Fibroblast of mammary gland (primary cell): Measurements from ENCODE around the gene MED15.
"Not testable (repeated sequence)": the region's sequence is repeated elsewhere in the genome, so short reads cannot be mapped to it uniquely, and the experiment has no call there.

ENCODE experiments used
- DNase-seq: peaks from one replicate; pipeline ENCODE4 v3.0.0-alpha.2; 2010; ENCODE audit warnings: low read depth
- H3K4me3 ChIP-seq: 2 replicates; pipeline ENCODE4 v1.5.1; 2011; ENCODE audit warnings: low read depth, mild to moderate bottlenecking, low read length, moderate library complexity; ENCODE audit not compliant: control insufficient read depth
- TF ChIP-seq, protein P1 (sequence below): conservative IDR thresholded peaks from 2 replicates; pipeline ENCODE4 v1.5.1; 2011; ENCODE audit warnings: low read depth, low read length, inconsistent platforms; ENCODE audit not compliant: control insufficient read depth, insufficient read depth

MED15 gene

DNA sequence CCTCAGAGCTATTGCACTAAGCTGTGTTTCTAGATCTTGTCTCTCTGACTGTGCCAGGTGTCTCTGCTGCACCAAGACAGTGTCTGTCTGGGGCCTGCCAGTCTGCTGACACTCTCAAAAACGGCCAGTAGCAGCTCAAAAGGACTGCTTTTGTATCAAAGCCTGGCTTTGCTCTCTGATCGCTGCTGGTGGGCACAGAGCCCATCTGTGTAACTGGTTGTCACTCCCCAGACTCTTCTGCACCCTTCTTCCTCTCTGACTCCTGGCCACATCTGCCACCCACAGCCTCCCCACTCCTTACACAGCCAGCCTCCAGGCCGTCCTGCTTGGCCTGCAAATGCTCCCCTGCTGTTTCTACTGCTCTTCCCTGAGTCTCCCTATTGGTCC is 26.5 kb downstream of the MED15 start:
- TF ChIP-seq, protein P1, sequence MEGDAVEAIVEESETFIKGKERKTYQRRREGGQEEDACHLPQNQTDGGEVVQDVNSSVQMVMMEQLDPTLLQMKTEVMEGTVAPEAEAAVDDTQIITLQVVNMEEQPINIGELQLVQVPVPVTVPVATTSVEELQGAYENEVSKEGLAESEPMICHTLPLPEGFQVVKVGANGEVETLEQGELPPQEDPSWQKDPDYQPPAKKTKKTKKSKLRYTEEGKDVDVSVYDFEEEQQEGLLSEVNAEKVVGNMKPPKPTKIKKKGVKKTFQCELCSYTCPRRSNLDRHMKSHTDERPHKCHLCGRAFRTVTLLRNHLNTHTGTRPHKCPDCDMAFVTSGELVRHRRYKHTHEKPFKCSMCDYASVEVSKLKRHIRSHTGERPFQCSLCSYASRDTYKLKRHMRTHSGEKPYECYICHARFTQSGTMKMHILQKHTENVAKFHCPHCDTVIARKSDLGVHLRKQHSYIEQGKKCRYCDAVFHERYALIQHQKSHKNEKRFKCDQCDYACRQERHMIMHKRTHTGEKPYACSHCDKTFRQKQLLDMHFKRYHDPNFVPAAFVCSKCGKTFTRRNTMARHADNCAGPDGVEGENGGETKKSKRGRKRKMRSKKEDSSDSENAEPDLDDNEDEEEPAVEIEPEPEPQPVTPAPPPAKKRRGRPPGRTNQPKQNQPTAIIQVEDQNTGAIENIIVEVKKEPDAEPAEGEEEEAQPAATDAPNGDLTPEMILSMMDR, result no peak
- no peak overlapping the region for H3K4me3 ChIP-seq
- no peak for DNase-seq

DNA sequence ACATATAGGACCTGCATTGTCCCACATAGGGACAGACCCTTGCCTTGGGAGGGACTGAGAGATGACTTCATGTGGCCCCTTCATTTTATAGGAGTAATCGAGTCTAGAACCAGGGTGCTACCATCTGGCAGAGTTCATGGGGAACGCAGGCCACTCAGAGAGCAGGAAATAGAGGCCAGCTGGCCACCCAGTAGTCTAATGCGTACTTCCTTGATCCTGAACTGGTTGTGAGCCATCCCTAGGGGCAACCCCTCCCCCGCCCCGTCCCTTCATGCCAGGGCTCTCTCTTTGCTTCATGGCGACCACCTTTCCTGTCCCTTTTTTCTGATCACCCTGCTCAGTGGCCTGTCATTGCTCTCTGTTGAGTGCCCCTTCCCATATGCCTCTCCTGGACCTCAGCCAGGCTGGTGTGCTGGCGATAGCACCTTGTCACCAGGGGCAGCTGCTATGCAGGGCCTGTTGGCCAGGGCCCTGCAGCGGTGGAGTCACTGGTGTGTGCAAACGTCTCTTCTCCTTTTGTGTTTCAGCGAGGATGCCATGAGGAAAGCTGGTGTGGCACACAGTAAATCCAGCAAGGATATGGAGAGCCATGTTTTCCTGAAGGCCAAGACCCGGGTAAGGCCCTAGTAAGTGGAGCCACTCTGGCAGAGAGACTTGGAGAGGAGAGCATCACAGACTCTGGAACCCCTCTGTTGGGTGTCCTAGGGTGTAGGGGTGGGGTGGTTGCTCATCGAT is 29.3 kb downstream of the MED15 start:
- peak; percentile 18 for DNase-seq
- TF ChIP-seq, protein P1, result no peak
- H3K4me3 ChIP-seq, result no peak overlapping the region

DNA sequence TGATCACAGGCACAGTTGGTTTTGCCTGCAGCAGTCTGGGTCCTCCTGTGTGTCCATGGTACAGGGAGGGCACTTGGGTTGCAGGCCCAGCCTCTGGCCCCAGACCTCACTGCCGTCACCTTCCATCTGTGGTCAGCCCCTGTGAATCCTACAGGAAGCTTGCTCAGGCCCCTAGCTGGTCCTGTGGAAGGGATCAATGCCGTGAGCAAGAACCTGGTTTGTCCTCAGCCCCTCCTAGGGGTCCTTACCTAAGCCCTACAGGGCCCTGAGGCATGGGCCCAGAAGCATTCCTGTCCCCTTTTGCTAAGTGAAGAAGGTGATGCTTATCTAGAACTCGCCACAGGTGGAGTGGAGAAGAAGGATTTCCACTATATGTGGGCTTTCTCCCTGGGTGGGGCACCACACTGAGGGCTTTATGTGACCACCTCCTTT is 29.9 kb downstream of the MED15 start:
- TF ChIP-seq, protein P1, result no peak
- no peak overlapping the region for H3K4me3 ChIP-seq
- no peak for DNase-seq

DNA sequence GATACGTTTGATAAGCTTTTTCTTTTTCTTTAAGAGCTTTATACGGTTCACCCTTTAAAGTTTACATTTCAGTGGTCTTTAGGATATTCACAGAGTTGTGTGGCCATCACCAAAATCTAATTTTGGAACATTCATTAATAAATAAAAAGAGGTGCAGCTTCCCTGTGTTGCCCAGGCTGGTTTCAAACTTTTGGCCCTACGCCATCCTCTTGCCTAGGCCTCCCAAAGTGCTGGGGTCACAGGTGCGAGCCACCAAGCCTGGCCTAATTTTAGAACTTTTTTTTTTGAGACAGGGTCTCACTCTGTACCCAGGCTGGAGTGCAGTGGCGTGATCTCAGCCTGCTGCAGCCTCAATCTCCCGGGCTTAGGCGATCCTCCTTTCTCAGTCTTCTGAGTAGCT is 30.6 kb downstream of the MED15 start:
- TF ChIP-seq, protein P1, result no peak
- H3K4me3 ChIP-seq, result no peak overlapping the region
- no peak for DNase-seq

DNA sequence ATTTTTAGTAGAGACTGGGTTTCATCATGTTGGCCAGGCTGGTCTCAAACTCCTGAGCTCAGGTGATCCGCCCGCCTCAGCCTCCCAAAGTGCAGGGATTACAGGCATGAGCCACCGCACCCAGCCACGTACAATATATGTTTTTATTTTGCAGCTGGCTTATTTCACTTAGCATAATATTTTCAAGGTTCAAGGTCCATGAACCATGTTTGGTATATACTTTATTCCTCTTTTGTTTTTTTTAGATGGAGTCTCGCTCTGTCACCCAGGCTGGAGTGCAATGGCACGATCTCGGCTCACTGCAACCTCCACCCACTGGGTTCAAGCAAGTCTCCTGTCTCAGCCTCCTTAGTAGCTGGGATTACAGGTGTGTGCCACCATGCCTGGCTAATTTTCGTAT is 31.5 kb downstream of the MED15 start:
- H3K4me3 ChIP-seq, DNase-seq: not testable (repeated sequence)

DNA sequence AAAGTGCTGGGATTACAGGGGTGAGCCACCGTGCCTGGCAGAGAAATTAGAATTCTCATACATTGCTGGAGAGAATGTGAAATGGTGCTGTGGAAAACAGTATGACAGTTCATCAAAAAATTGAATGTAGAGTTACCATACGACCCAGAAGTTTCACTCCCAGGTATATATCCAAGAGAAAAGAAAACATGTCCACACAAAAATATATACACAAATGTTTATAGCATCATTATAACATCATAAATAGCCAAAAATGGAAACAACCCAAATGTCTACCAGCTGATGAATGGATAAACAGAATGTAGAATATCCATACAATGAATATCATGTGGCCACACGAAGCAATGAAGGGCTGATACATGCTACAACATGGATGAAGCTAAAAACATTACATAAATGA is 34.6 kb downstream of the MED15 start:
- H3K4me3 ChIP-seq, result no peak overlapping the region
- DNase-seq, result no peak
- TF ChIP-seq, protein P1, result no peak

DNA sequence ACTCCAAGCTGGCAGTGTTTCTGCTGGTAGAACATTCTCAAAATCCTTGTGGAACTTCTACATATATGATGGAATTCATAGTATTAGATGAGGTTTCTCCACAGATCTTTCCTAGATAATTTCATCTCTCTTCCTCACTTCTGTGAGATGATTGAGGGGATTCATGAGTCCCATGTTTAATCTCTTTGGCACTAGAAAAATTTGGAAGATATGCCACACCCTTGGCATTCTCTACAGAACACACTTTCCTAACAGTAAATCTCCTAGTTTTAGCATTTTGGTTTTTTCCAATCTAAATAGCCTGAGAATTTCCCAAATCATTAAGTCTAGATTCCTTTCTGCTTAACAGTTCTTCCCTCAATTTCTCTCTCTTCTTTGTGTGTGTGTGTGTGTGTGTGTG is 35.3 kb downstream of the MED15 start:
- TF ChIP-seq, protein P1, result no peak
- no peak overlapping the region for H3K4me3 ChIP-seq
- DNase-seq, result no peak

DNA sequence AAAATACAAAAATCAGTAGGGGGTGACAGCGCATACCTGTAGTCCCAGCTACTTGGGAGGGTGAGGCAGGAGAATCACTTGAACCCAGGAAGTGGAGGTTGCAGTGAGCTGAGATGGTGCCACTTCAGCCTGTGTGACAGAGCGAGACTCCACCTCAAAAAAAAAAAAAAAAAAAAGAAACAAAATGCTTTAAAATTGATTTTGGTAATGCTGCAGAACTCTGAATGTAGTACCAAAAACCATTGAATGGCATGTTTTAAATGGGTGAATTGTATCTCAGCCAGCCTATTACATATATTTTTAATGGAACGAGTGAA is 37.9 kb downstream of the MED15 start:
- H3K4me3 ChIP-seq, DNase-seq: not testable (repeated sequence)
